Left ventricle myocardium superior (tissue), 1 donor: Measurements from ENCODE around the gene DDIT4. TPM values are rescaled to one million over a fixed set of nuclear protein-coding genes. Genes with fewer than 3 reads are reported as not detected.

Experiments
- ATAC-seq: fragments of 200-7000 bp; cut with Tn5 transposase; one replicate; pipeline ENCODE4 v1.9.1; 2020; ENCODE audit warnings: mild to moderate bottlenecking, moderate library complexity
- DNase-seq: peaks from one replicate; pipeline ENCODE4 v3.0.0-alpha.2; 2020
- intact Hi-C: fragments of 100-400 bp; cut with micrococcal nuclease; formaldehyde crosslinking; loops from one replicate; pipeline ENCODE4 v1.11.0; 2022
- total RNA-seq: library from RNA; stranded (reverse); fragmentation: NEBNext Ultra II Directional; extraction: Animal tissue kit (Norgen Biotek cat#: 25700); gene quantifications from one replicate; pipeline ENCODE4 v1.2.1, GENCODE V29; 2021
- donor health status: DM: no; HTN: yes; CAD: no; lungs with severe emphysema.

The DDIT4 gene
- total RNA-seq, 1 donor from 2014 or later = 64.2 TPM

DNA sequence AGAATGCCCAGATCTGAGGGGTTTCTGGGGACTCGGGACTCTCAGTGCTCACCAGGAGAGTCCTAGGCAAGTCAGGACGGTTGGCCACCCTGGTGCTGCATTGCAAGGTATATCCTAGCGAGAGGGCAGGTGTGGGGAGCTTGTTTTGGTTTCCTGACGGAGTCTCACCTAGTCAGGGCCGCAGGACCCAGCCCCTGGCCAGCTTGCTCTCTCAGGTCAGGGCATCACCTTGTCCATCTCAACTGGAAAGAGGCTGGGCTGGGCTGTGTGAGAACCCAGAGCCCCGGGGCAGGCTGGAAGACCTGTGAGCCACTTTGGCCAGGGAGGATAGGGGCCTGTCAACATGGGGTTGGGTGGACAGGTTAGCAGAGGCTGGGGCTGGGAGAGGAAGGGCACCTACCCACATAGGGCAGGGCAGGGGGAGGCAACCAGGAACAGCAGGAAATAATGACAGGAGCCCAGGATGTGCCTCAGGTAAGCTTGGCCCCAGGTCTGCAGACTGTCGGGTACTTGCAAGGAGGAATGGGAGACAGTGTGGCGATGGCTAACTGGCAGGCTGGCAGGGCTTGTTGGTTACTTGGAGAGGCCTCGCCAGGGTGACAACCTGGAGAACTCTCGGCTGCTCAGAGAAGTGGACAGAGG lies 49.5 kb downstream of the DDIT4 start:
- ATAC-seq (no peak), DNase-seq (peak; percentile 23)
- intact Hi-C loops = loop anchor here (10.0 kb wide), 1 partner anchor 48 kb away; the partner anchor contains the start of gene DDIT4

DNA sequence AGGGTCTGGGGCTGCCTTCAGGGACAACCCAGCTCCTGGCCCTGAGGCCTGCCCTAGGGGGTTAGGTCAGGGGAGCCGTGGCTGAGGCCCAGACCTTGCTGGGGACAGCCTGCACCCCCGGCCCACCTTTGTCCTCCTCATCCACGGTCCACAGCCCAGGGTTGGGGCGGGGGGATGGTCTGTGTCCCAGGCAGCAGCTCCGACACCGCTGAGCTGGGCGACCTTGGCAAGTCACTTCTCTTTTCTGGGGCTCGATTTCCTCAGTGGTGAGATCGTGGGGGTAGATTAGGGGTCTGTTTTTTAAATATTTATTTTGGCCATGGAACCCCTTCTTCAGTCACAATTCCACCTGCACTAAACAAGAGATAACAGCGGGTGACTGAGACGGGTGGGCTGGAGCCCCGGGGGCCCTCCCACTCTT lies 50.1 kb downstream of the DDIT4 start:
- intact Hi-C loops = loop anchor here (10.0 kb wide), 1 partner anchor 49 kb away; the partner anchor contains the start of gene DDIT4
- no peak for ATAC-seq
- DNase-seq = peak; percentile 32

Other genes starting within 250 kb of the DDIT4 start
- 12.7 TPM for gene SPOCK2, start 185.4 kb upstream of the DDIT4 start, total RNA-seq
- 260 TPM for gene ANAPC16, start 57.9 kb upstream of the DDIT4 start, total RNA-seq
- gene ASCC1, start 57.6 kb upstream of the DDIT4 start, total RNA-seq = 34.7 TPM
- gene DNAJB12, start 81.0 kb downstream of the DDIT4 start, total RNA-seq = 25.9 TPM